NB4 (cell line): ENCODE measurements around the gene ZNF652.

Source experiments
- POLR2A ChIP-seq: IDR thresholded peaks from 2 replicates; pipeline ENCODE4 v1.6.1; 2011; ENCODE audit warnings: mild to moderate bottlenecking; ENCODE audit not compliant: insufficient read length; ENCODE audit errors: extremely low read depth
- TF ChIP-seq, protein P1 (sequence below): IDR thresholded peaks from one replicate; pipeline ENCODE4 v1.5.1; 2012; ENCODE audit warnings: low read depth, low read length

DNA sequence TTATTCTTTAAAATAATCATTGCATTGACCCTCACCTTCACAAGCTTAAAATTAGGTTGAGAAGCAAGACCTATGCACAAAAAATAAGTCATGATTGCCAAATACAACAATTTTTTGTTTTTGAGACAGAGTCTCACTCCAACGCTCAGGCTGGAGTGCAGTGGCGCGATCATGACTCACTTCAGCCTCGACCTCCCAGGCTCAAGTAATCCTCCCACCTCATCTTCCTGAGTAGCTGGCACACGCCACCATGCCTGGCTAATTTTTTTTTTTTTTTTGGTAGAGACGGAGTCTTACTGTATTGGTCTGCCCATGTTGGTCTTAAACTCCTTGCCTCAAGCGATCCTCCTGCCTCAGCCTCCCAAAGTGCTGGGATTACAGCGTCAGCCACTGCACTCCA is 24.2 kb downstream of the ZNF652 start:
- TF ChIP-seq POLR2A, result no peak
- TF ChIP-seq, protein P1, sequence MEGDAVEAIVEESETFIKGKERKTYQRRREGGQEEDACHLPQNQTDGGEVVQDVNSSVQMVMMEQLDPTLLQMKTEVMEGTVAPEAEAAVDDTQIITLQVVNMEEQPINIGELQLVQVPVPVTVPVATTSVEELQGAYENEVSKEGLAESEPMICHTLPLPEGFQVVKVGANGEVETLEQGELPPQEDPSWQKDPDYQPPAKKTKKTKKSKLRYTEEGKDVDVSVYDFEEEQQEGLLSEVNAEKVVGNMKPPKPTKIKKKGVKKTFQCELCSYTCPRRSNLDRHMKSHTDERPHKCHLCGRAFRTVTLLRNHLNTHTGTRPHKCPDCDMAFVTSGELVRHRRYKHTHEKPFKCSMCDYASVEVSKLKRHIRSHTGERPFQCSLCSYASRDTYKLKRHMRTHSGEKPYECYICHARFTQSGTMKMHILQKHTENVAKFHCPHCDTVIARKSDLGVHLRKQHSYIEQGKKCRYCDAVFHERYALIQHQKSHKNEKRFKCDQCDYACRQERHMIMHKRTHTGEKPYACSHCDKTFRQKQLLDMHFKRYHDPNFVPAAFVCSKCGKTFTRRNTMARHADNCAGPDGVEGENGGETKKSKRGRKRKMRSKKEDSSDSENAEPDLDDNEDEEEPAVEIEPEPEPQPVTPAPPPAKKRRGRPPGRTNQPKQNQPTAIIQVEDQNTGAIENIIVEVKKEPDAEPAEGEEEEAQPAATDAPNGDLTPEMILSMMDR, result no peak
